DMS79 (cell line): ENCODE results near the gene CCAR1.
"Not testable (repeated sequence)": the region's sequence is repeated elsewhere in the genome, so short reads cannot be mapped to it uniquely, and the experiment has no call there.

Source experiments
- DNase-seq: peaks from one replicate; lab custom pipeline; 2025; lab: John Stamatoyannopoulos, UW

The CCAR1 gene

DNA sequence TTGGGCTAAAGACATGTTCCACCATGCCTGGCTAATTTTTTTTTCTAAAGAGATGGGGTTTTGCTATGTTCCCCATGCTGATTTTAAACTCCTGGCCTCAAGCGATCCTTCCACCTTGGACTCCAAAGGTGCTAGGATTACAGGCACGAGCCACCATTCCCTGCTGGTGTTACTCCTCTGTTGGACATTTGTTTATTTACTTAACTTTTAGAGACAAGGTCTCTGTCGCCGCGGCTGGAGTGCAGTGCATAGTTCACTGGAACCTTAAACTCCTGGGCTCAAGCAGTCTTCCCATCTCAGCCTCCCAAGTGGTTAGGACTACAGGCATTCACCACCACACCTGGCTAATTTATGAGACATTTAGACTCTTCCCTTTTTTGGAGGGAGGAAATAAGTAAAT lies 38.9 kb downstream of the CCAR1 start:
- no peak for DNase-seq

DNA sequence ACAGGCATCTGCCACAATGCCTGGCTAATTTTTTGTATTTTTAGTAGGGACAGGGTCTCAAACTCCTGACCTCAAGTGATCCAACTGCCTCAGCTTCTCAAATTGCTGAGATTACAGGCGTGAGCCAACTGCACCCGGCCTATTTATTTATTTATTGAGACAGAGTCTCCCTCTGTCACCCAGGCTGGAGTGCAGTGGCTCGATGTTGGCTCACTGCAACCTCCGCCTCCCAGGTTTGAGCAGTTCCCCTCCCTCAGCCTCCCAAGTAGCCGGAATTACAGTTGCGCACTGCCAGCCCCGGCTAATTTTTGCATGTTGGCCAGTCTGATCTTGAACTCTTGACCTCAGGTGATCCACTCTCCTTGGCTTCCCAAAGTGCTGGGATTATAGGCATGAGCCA lies 46.4 kb downstream of the CCAR1 start:
- DNase-seq = not testable (repeated sequence)

DNA sequence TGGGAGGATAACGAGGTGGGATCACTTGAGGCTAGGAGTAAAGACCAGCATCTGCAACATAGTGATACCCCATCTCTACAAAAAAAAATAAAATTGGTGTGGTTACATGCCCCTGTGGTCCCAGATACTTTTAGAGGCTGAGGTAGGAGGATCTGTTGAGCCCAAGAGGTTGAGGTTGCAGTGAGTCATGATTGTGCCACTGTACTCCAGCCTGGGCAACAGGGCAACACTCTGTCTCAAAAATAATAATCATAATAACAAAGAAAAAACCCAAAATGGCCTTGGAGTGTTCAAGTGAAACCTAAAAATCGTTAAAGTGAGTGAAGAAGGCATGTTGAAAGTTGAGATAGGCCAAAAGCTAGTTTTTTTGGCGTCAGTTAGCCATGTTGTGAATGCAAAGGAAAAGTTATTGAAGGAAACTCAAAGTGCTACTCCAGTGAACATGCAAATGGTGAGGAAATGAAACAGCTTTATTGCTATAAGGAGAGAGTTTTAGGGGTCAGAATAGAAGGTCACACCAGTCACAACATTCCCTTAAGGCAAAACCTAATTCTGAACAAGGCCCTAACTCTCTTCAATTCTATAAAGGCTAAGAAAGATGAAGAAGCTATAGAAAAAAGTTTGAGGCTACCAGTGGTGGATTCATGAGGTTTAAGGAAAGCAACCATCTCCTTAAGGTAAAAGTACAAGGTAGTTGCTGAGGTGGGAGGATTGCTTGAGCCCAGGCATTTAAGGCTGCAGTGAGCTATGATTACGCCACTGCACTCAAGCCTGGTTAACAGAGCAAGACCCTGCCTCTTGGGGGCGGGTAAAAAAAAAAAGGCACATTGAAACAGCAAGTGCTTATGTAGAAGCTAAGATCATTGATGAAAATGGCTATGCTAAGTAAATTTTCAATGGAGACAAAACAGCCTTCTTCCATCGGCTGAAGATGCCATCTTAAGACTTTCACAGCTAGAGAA lies 60.9 kb downstream of the CCAR1 start:
- no peak for DNase-seq

DNA sequence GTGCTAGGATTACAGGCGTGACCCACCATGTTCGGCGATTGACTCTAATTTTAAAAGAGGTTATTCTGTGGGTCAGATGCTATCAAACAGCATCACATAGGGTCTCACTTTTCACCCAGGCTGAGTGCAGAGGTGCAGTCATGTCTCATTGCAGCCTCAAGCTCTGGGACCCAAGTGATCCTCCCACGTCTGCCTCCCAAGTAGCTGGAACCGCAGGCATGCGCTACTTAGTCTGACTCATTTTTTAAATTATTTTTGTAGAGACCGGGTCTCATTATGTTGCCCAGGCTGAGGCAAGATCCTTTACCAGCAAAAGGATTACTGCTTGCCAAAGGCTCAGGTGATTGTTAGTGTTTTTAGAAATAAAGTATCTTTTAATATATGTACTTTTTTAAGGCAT lies 63.4 kb downstream of the CCAR1 start:
- no peak for DNase-seq

DNA sequence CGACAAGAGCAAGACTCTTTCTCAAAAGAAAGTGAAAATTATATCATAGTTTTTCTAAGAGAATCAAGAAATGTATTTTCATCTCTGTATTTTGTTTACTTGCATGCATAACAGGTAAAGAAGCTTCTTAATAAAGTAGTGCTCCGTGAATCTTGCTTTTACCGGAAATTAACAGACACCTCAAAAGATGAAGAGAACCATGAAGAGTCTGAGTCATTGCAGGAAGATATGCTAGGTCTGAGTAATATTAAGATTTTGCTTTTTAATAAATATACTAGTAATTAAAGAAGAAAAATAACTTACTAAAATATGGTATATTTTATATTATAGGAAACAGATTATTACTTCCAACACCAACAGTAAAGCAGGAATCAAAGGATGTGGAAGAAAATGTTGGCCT lies 66.8 kb downstream of the CCAR1 start:
- no peak for DNase-seq

DNA sequence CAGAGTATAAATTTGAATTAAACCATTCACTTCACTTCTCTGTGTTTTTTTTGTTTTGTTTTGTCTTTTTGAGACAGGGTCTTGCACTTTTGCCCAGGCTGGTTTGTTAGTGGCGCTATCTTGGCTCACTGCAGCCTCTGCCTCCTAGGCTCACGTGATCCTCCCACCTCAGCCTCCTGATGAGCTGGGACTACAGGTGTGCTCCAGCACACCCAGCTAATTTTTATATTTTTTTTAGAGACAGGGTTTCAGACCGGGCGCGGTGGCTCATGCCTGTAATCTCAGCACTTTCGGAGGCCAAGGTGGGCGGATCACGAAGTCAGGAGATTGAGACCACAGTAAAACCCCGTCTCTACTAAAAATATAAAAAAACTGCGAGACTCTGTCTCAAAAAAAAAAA lies 69.4 kb downstream of the CCAR1 start:
- DNase-seq = no peak

DNA sequence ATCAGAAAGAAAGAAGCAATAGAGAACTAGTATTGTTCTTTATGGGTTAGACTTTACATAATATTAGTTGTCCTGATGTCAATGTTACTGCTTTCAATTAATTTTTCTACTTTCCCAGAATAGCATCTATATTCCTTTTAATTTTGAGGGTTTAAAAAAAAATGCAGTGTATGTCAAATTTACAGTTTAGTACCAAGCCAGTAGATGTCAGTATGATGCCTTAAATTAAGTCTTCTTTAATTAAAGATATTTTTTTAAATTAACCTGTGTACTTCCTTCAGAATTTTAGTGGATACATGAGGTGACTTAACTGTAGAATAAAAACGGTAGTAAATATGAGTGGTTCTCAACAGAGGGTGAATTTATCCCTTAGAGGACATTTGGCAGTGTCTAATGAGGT lies 71.1 kb downstream of the CCAR1 start:
- DNase-seq = no peak

DNA sequence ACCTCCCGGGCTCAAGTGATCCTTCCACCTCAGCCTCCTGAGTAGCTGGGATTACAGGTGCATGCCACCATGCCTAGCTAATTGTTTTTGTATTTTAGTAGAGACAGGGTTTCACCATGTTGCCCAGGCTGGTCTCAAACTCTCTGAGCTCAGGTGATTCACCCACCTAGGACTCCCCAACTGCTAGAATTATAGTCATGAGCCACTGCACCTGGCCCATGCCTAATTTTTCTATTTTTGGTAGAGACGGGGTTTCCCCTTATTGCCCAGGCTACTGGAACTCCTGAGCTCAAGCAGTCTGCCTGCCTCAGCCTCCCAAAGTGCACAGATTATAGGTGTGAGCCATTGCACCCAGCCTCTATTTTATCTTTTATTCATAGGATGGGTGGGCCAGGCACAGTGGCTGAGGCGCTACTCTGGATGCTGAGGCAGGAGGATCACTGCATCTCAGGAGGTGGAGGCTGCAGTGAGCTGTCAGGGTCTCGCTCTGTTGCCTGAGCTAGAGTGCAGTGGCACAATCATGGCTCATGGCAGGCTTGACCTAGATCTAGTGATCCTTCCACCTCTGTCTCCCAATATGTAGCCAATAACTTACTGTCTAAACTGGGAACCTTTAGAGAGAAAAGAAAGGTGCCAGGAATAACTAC lies 75.0 kb downstream of the CCAR1 start:
- no peak for DNase-seq

DNA sequence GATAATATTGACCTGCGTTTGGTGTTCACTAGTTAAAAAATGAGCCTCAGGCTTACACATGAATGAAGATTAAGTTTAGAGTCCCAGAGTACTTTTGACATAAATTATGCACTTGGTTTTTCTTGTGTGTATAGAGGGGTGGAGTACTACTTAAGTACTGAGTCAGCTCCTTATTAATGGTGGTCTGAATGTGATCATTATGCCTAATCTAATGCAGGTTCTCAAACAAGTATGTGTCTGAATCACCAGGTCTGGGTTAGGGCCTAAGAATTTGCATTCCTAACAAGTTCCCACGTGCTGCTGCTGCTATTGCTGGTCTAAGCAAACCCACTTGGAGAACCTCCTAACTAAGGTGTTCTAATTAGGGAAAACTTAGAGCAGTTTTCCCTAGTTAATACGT lies 75.6 kb downstream of the CCAR1 start:
- DNase-seq = no peak

DNA sequence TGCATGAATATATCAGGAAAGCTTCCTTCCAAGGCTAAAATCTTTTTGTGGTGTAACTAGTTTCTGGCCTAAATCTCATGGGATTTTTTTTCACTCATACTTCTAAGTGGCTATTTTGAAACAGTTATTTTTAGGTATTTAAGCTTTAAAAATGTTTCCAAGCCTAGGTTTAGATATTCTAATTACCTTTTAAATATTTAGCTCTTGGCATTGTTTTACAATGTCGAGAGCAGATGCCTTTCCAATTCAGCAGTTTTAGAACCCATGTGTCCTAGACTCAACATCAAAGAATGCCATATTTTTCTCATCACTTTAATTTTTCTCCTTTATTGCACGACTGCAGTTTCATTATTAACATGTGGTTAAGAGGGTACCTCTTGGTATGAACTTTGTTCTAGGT lies 79.2 kb downstream of the CCAR1 start:
- no peak for DNase-seq

DNA sequence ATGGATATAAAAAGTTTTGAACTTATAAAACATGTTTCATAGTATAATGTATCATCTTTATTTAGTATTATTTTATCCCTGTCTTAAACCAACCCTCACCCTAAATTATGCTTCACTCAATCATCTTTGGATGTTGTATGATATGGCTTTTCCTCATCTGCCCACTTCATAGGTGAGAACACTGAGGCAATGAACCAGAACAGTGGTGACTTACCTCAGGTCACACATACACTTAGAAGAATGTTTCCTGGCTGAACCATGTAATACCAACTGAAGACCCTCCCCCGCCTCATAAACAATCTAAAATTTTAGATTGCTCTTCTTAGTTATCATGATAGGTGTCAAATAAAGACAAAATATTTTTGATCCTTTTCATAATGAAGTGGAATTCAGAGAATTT lies 83.7 kb downstream of the CCAR1 start:
- DNase-seq = no peak

DNA sequence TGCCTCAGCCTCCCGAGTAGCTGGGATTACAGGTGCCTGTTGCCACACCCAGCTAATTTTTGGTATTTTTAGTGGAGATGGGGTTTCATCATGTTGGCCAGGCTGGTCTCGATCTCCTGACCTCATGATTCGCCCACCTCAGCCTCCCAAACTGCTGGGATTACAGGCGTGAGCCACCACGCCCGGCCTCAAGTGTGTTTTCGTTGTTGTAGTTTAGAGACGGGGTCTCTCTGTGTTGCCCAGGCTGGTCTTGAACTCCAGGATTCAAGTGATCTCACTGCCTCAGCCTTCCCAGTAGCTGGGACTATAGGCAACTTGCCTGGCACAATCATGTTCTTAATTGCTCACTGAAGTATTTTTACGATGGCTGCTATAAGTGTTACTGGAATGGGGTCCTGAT lies 89.8 kb downstream of the CCAR1 start:
- DNase-seq = not testable (repeated sequence)

DNA sequence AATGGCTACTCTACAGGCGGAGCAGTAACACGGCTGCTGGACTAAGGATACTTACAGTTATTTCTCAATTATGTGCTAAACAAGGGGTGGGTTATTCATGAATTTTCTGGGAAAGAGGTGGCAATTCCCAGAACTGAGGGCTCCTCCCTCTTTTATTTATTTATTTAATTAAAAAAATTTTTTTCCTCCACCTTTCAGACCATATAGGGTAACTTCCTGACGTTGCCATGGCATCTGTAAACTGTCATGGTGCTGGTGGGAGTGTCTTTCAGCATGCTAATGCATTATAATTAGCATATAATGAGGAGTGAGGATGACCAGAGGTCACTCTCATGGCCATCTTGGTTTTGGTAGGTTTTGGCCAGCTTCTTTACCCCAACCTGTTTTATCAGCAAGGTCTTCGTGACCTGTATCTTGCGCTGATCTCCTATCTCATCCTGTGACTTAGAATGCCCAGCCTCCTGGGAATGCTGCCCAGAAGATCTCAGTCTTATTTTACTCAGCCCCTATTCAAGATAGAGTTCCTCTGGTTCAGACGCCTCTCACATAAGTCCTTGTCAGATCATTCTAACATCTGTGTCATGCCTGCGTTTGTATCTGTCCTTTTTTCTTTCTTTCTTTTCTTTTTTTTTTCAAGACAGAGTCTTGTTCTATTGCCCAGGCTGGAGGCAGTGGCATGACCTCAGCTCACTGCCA lies 90.4 kb downstream of the CCAR1 start:
- no peak for DNase-seq

DNA sequence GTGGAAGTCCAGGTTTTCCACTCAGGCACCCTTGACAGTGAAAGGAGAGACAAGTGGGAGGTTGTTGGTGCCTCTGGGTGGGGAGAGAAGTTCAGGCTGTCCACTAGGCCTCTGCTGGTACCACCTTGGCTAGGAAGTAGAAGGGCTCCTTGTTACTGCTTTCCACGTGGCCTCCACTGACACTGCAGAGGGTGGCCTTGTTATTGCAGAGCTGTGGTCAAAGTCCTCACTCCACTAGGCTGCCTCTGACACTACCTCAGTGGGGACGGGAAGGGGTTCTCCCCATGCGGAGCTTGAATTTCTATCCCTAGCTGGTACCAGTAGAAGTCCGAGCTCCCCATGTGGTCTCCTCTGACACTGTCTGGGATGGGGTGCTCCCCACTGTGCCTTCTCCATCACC lies 91.4 kb downstream of the CCAR1 start:
- DNase-seq = no peak

DNA sequence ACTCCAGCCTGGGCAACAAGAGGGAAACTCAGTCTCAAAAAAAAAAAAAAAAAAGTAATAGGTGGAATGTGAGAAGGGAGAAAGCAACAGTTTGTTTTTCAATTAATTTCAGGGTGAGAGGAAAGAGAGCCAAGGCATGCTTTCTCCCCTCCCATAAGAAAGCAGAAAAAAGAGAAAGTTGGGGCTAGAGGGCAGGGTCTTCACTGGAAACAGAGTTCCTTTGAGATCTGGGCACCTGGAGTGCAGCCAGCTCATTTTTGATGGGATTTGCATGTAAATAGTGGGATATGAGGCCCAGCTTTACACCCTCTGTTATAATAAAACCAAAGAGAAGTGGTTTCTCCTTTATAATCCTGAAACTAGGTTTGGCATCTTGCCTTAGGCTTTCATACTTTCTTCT lies 92.5 kb downstream of the CCAR1 start:
- DNase-seq = no peak

DNA sequence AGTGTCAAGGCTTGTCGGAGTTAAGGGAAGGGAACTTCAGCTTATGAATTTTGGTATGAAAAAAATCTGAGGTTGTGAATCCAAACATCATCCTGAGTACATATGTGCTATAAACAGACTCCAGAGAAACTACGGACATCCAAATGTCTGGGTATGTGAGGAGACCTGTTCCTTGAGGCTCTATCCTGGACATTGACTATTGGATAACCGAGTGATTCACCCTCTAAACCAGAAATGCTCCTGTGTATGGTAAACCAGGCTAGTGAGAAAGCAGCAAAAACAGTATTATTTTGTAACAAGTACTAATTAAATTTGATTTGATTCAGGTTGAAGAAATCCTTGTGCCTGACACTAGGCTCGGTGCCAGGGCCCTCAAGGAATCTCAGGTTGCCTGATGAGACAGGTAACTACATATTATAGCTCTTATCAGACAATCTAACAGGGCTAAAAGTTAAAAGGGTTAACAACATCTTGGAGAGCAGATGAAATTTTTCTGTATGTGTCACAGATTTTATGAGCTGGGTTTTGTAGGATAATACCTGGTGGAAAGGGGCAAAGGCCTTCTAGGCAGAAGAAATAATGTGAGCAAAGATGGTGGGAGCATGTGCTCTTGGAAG lies 95.9 kb downstream of the CCAR1 start:
- DNase-seq = no peak

DNA sequence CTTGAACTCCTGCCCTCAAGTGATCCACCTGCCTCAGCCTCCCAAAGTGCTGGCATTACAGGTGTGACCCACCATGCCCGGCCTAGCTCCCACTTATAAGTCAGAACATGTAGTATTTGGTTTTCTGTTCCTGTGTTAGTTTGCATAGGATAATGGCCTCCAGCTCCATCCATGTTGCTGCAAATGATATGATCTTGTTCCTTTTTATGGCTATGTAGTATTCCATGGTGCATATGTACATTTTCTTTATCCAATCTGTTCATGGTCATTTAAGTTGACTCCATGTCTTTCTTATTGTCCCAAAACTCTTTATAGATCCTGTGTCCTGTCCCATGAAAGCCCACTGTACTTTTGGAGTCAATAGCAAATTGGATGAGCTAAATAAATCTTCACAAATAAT lies 99.3 kb downstream of the CCAR1 start:
- DNase-seq = not testable (repeated sequence)

DNA sequence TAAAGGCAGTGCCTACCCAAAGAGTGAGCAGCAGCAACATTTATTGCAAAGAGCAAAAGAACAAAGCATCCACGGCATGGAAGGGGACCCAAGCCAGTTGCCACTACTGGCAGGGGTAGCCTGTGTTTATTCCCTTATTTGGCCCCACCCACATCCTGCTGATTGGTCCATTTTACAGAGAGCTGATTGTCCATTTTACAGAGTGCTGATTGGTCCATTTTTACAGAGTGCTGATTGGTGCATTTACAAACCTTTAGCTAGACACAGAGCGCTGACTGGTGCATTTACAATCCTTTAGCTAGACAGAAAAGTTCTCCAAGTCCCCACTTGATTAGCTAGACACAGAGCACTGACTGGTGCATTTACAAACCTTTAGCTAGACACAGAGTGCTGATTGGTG lies 101.6 kb downstream of the CCAR1 start:
- not testable (repeated sequence) for DNase-seq

DNA sequence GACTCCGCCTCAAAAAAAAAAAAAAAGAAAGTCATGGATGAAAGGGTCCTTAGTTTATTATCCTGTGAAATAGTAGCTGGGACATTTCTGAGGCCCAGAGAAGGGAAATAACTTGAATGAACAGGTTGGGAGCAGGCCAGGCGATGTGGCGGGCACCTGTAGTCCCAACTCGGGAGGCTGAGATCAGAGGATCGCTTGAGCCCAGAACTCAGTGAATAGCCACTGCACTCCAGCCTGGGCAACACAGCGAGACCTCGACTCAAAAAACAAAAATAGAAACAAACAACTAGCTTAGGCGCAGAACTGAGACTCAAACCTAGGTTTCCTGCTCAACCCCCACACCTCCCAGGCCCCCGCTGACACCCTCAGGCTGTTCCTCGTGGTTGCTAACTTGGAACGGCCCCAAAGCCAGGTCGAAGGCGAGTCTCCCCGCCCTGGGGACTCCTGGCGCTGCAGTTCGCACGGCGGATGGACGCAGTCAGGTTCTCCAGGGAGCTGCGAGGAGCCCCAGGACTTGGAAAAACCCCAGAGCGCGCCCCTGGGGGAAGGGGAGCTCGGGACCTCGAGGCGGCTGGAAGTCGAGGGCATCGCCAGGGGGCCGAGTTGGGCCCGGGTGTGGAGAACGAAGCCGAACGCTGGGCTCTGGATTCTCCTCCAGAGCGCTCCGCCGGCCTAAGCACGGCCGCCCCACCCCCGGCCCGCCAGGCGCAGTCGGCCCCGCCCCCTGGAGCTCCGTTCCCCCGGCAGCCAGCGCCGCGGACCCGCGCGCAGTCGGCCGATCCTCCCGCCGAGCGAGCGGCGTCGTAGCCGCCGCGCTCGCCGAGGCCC lies 105.9 kb downstream of the CCAR1 start, which contains the start of gene STOX1:
TSS of gene STOX1 (plus strand) at position 768 of the 828 bp plus-strand sequence. CDS start 93 bp downstream, outside the sequence.
- no peak for DNase-seq

DNA sequence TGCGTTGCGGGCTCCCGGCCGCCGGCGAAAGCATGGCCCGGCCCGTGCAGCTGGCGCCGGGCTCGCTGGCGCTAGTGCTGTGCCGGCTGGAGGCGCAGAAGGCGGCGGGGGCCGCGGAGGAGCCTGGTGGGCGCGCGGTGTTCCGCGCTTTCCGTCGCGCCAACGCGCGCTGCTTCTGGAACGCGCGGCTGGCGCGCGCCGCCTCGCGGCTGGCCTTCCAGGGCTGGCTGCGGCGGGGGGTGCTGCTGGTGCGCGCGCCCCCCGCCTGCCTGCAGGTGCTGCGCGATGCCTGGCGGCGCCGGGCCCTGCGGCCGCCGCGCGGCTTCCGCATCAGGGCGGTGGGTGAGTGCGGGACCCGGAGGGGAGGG lies 106.5 kb downstream of the CCAR1 start:
- not testable (repeated sequence) for DNase-seq

DNA sequence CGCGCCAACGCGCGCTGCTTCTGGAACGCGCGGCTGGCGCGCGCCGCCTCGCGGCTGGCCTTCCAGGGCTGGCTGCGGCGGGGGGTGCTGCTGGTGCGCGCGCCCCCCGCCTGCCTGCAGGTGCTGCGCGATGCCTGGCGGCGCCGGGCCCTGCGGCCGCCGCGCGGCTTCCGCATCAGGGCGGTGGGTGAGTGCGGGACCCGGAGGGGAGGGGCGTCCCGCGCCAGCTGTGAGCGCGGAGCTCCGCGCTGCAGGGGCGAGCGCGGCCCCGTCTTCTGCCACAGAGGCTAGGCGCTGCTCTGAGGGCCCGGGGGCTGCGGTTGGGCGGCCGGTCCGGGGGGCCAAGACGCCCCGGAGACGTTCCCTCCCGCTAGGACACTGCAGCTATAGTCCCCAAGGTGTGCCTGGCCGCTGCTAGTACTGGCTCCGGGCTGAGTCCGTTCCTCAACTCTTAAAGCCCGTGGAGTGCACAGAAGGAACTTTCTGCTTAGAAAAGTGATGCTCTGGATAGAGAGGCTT lies 107.1 kb downstream of the CCAR1 start:
- DNase-seq = not testable (repeated sequence)
